Measurements from ENCODE around the gene UCHL3.

- no peak for TF ChIP-seq CTCF (IDR thresholded peaks at IDR 0.05)
- no peak for TF ChIP-seq EZH2phosphoT487 (IDR thresholded peaks at IDR 0.05)
- no peak for TF ChIP-seq EZH2 (IDR thresholded peaks at IDR 0.05)
Observed at GRCh38 chr13:75651013-75651412, 101.4 kb downstream of the UCHL3 start.

All from neural progenitor cell (in vitro differentiated cells).